ENCODE data around the gene FRMD8. TPM values are rescaled to one million over a fixed set of nuclear protein-coding genes. Genes with fewer than 3 reads are reported as not detected.

FRMD8 gene
- total RNA-seq, 1 experiment from 2014 or later, result 40.2 TPM

DNA sequence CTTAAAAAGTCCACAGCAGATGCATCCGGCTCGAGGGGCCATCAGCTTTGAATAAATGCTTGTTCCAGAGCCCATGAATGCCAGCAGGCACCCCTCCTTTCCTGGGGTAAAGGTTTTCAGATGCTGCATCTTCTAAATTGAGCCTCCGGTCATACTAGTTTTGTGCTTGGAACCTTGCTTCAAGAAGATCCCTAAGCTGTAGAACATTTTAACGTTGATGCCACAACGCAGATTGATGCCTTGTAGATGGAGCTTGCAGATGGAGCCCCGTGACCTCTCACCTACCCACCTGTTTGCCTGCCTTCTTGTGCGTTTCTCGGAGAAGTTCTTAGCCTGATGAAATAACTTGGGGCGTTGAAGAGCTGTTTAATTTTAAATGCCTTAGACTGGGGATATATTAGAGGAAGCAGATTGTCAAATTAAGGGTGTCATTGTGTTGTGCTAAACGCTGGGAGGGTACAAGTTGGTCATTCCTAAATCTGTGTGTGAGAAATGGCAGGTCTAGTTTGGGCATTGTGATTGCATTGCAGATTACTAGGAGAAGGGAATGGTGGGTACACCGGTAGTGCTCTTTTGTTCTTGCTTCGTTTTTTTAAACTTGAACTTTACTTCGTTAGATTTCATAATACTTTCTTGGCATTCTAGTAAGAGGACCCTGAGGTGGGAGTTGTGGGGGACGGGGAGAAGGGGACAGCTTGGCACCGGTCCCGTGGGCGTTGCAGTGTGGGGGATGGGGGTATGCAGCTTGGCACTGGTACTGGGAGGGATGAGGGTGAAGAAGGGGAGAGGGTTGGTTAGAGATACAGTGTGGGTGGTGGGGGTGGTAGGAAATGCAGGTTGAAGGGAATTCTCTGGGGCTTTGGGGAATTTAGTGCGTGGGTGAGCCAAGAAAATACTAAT lies 38.0 kb downstream of the FRMD8 start:
- Mint-ChIP-seq H3K4me1 (ENCODE audit: low read depth, unreplicated experiment) (peaks cover 54% of the 10 kb centered on the region), H3K4me3 (ENCODE audit: low read depth, unreplicated experiment) (peak overlapping the region; percentile 90), H3K27me3 (ENCODE audit: unreplicated experiment) (peaks cover 16% of the 10 kb centered on the region), H3K36me3 (ENCODE audit: insufficient read depth, unreplicated experiment) (peaks cover 97% of the 10 kb centered on the region), H3K27ac (ENCODE audit: unreplicated experiment) (peak overlapping the region; percentile 99), H3K9me3 (ENCODE audit: low read depth, unreplicated experiment) (no peaks in the 10 kb centered on the region)
- intact Hi-C loops (cut with micrococcal nuclease; ENCODE audit: unreplicated experiment), result loop anchor here (1.0 kb wide), 1 partner anchor 77 kb away; no protein-coding TSS in a partner anchor
- DNase-seq, result no peak
- CTCF ChIA-PET, result interaction anchor here (0.5 to 1.9 kb wide), 3 partner anchors 43 to 81 kb away, joined by 3 to 4 read pairs (median 4); no protein-coding TSS in a partner anchor
- TSS peak; percentile 30 for BruUV-seq (replicated peaks)
- TF ChIP-seq, protein P1, sequence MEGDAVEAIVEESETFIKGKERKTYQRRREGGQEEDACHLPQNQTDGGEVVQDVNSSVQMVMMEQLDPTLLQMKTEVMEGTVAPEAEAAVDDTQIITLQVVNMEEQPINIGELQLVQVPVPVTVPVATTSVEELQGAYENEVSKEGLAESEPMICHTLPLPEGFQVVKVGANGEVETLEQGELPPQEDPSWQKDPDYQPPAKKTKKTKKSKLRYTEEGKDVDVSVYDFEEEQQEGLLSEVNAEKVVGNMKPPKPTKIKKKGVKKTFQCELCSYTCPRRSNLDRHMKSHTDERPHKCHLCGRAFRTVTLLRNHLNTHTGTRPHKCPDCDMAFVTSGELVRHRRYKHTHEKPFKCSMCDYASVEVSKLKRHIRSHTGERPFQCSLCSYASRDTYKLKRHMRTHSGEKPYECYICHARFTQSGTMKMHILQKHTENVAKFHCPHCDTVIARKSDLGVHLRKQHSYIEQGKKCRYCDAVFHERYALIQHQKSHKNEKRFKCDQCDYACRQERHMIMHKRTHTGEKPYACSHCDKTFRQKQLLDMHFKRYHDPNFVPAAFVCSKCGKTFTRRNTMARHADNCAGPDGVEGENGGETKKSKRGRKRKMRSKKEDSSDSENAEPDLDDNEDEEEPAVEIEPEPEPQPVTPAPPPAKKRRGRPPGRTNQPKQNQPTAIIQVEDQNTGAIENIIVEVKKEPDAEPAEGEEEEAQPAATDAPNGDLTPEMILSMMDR (IDR thresholded peaks at IDR 0.05; ENCODE audit: unreplicated experiment), result no peak

DNA sequence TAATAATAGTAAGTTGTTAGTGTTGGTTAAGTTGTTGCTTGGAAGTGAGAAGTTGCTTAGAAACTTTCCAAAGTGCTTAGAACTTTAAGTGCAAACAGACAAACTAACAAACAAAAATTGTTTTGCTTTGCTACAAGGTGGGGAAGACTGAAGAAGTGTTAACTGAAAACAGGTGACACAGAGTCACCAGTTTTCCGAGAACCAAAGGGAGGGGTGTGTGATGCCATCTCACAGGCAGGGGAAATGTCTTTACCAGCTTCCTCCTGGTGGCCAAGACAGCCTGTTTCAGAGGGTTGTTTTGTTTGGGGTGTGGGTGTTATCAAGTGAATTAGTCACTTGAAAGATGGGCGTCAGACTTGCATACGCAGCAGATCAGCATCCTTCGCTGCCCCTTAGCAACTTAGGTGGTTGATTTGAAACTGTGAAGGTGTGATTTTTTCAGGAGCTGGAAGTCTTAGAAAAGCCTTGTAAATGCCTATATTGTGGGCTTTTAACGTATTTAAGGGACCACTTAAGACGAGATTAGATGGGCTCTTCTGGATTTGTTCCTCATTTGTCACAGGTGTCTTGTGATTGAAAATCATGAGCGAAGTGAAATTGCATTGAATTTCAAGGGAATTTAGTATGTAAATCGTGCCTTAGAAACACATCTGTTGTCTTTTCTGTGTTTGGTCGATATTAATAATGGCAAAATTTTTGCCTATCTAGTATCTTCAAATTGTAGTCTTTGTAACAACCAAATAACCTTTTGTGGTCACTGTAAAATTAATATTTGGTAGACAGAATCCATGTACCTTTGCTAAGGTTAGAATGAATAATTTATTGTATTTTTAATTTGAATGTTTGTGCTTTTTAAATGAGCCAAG lies 38.9 kb downstream of the FRMD8 start:
- BruUV-seq (replicated peaks), result no TSS peak
- CTCF ChIA-PET, result interaction anchor here (1.0 kb wide), 1 partner anchor 80 kb away, joined by 3 read pairs; no protein-coding TSS in a partner anchor
- Mint-ChIP-seq H3K4me1 (ENCODE audit: low read depth, unreplicated experiment) (peaks cover 54% of the 10 kb centered on the region), H3K36me3 (ENCODE audit: insufficient read depth, unreplicated experiment) (peaks cover 98% of the 10 kb centered on the region), H3K27ac (ENCODE audit: unreplicated experiment) (peak overlapping the region; percentile 99), H3K9me3 (ENCODE audit: low read depth, unreplicated experiment) (no peaks in the 10 kb centered on the region), H3K4me3 (ENCODE audit: low read depth, unreplicated experiment) (peak overlapping the region; percentile 90), H3K27me3 (ENCODE audit: unreplicated experiment) (peaks cover 16% of the 10 kb centered on the region)
- peak; percentile 62 for DNase-seq
- TF ChIP-seq, protein P1 (IDR thresholded peaks at IDR 0.05; ENCODE audit: unreplicated experiment), result no peak
- intact Hi-C loops (cut with micrococcal nuclease; ENCODE audit: unreplicated experiment), result no loop called here

DNA sequence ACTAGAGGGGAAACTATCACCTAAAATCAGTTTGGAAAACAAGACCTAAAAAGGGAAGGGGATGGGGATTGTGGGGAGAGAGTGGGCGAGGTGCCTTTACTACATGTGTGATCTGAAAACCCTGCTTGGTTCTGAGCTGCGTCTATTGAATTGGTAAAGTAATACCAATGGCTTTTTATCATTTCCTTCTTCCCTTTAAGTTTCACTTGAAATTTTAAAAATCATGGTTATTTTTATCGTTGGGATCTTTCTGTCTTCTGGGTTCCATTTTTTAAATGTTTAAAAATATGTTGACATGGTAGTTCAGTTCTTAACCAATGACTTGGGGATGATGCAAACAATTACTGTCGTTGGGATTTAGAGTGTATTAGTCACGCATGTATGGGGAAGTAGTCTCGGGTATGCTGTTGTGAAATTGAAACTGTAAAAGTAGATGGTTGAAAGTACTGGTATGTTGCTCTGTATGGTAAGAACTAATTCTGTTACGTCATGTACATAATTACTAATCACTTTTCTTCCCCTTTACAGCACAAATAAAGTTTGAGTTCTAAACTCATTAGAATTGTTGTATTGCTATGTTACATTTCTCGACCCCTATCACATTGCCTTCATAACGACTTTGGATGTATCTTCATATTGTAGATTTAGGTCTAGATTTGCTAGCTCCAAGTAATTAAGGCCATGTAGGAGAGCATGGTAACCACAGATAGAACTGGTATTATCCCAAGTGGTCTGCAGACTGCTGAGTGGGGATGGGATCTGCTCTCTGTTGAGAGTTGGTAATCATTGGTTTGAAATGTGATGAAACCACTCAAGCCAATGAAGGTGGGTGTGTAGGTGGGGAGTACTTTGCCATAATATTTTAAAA lies 39.8 kb downstream of the FRMD8 start:
- CTCF ChIA-PET, result no interaction called here
- no peak for DNase-seq
- Mint-ChIP-seq H3K27ac (ENCODE audit: unreplicated experiment) (peak overlapping the region; percentile 99), H3K27me3 (ENCODE audit: unreplicated experiment) (peaks cover 16% of the 10 kb centered on the region), H3K4me3 (ENCODE audit: low read depth, unreplicated experiment) (peak overlapping the region; percentile 90), H3K36me3 (ENCODE audit: insufficient read depth, unreplicated experiment) (peaks cover 100% of the 10 kb centered on the region), H3K9me3 (ENCODE audit: low read depth, unreplicated experiment) (no peaks in the 10 kb centered on the region), H3K4me1 (ENCODE audit: low read depth, unreplicated experiment) (peaks cover 54% of the 10 kb centered on the region)
- TF ChIP-seq, protein P1 (IDR thresholded peaks at IDR 0.05; ENCODE audit: unreplicated experiment), result no peak
- BruUV-seq (replicated peaks), result no TSS peak
- intact Hi-C loops (cut with micrococcal nuclease; ENCODE audit: unreplicated experiment), result no loop called here

Measured in Calu3 (cell line).